Nephron (organoid): Measurements from ENCODE around the gene LMNTD1.

Experiments used
- H3K27ac Mint-ChIP-seq, 3 experiments: 2 replicates each; pipeline ENCODE4 v1.8.0; 2020; ENCODE audit warnings: mixed read lengths in 3 of 3, mild to moderate bottlenecking in 2 of 3, moderate library complexity in 1 of 3
- H3K27me3 Mint-ChIP-seq: 2 replicates; pipeline ENCODE4 v1.8.0; 2021; ENCODE audit warnings: low read depth, mild to moderate bottlenecking, moderate library complexity, mixed read lengths
- H3K36me3 Mint-ChIP-seq: 2 replicates; pipeline ENCODE4 v1.8.0; 2020; ENCODE audit warnings: low read depth, mixed read lengths
- H3K4me1 Mint-ChIP-seq: 2 replicates; pipeline ENCODE4 v1.8.0; 2020; ENCODE audit warnings: mixed read lengths
- H3K4me3 Mint-ChIP-seq, 3 experiments: 2 replicates each; pipeline ENCODE4 v1.8.0; 2020; ENCODE audit warnings: mild to moderate bottlenecking in 3 of 3, mixed read lengths in 3 of 3, moderate library complexity in 2 of 3
- H3K9me3 Mint-ChIP-seq: 2 replicates; pipeline ENCODE4 v1.8.0; 2020; ENCODE audit warnings: mixed read lengths
- TF ChIP-seq, protein P1 (sequence below), 3 experiments: fragments of 200-600 bp; sonication (generic); IDR thresholded peaks; one replicate each; pipeline ENCODE4 v1.5.0; 2021; ENCODE audit warnings: antibody characterized with exemption in 3 of 3; ENCODE audit not compliant: unreplicated experiment in 3 of 3

LMNTD1 gene

DNA sequence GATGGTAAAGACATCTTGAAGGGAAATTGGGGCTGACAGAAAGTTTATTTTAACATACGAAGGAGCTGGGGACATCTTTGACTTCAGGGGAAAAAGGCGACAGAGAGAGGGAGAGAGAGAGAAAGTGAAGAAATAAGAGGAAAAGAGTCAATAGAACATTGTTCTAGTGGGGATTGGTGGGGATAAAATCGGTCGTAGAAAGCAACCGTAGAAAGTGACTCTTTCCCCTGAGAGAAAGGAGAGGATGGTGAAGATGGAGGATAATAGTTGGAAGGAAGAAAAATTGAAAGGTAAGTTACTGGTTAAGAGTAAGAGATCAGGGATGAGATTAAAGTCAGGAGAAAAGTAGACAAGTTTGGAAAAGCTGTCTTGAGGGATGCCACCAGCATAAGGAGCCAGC is 75.9 kb downstream of the LMNTD1 start:
- no peak overlapping the region for H3K4me3 Mint-ChIP-seq
- TF ChIP-seq, protein P1, sequence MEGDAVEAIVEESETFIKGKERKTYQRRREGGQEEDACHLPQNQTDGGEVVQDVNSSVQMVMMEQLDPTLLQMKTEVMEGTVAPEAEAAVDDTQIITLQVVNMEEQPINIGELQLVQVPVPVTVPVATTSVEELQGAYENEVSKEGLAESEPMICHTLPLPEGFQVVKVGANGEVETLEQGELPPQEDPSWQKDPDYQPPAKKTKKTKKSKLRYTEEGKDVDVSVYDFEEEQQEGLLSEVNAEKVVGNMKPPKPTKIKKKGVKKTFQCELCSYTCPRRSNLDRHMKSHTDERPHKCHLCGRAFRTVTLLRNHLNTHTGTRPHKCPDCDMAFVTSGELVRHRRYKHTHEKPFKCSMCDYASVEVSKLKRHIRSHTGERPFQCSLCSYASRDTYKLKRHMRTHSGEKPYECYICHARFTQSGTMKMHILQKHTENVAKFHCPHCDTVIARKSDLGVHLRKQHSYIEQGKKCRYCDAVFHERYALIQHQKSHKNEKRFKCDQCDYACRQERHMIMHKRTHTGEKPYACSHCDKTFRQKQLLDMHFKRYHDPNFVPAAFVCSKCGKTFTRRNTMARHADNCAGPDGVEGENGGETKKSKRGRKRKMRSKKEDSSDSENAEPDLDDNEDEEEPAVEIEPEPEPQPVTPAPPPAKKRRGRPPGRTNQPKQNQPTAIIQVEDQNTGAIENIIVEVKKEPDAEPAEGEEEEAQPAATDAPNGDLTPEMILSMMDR (IDR thresholded peaks at IDR 0.05; ENCODE audit: unreplicated experiment in 3 of 3) = no peak
- H3K4me1 Mint-ChIP-seq = no peaks in the 10 kb centered on the region
- H3K9me3 Mint-ChIP-seq = peaks cover under 1% of the 10 kb centered on the region
- no peaks in the 10 kb centered on the region for H3K36me3 Mint-ChIP-seq
- H3K27me3 Mint-ChIP-seq = no peaks in the 10 kb centered on the region
- H3K27ac Mint-ChIP-seq = no peak overlapping the region

DNA sequence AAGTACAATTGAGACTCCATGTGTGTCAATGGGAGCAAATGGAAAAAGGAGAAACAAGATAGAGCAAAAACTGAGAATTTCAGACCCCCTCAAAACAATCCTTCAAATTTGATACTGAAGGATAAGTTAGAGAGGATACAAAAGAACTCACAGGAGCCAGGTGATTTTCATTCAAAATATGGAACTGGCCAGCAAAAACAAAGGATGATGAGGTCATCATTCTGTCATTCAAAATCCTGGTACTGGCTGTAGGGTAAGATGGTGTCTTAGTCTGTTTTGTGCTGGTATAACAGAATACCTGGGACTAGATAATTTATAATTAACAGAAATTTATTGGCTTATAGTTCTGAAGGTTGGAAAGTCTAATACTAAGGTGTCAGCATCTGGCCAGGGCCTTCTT is 80.6 kb downstream of the LMNTD1 start:
- Mint-ChIP-seq H3K4me3 (no peak overlapping the region), H3K36me3 (no peaks in the 10 kb centered on the region), H3K27me3 (no peaks in the 10 kb centered on the region), H3K4me1 (no peaks in the 10 kb centered on the region), H3K27ac (no peak overlapping the region), H3K9me3 (peaks cover 2% of the 10 kb centered on the region)
- TF ChIP-seq, protein P1 (IDR thresholded peaks at IDR 0.05; ENCODE audit: unreplicated experiment in 3 of 3) = no peak

DNA sequence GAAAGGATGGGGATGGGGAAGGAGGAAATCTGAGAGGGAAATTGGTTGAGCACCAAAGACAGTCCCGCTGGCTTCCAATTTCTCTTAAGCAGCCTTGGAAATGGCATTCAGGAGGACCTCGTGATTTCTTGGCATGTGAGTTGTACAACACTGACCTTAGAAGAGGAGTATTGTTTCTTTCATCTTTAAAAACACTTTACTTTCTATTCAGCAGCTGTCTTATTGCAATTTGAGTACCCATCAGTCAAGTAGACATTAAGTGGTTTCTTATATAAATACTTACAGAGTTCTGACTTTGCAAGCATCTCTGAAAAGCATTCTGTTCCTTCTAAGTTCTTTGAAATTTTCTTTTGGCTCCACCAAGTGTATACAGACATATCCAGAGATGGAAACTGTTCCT is 83.2 kb downstream of the LMNTD1 start:
- H3K36me3 Mint-ChIP-seq = no peaks in the 10 kb centered on the region
- TF ChIP-seq, protein P1 (IDR thresholded peaks at IDR 0.05; ENCODE audit: unreplicated experiment in 3 of 3) = no peak
- H3K27me3 Mint-ChIP-seq = no peaks in the 10 kb centered on the region
- H3K4me1 Mint-ChIP-seq = no peaks in the 10 kb centered on the region
- no peak overlapping the region for H3K4me3 Mint-ChIP-seq
- no peak overlapping the region for H3K27ac Mint-ChIP-seq
- H3K9me3 Mint-ChIP-seq = peaks cover 12% of the 10 kb centered on the region

DNA sequence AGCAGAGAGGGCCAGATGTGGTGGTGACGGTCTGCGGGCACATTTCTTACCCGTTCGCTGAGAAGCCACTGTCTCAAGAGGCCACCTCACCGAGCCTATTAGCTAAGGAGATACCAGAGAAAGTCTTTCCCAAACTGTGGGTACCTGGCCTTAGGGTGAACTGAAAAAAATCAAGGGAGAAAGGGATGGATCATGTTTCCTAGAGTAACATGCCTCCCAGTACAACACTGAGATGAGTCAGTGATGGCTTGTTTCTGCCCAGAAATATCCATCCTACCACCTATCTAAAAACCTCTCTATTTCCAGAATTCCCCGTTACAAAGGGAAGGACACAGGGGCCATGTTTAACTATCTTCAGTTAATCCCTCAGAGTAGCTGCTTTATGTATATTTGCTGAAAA is 83.7 kb downstream of the LMNTD1 start:
- no peak overlapping the region for H3K27ac Mint-ChIP-seq
- H3K4me3 Mint-ChIP-seq = no peak overlapping the region
- H3K9me3 Mint-ChIP-seq = peaks cover 14% of the 10 kb centered on the region
- H3K36me3 Mint-ChIP-seq = no peaks in the 10 kb centered on the region
- TF ChIP-seq, protein P1 (IDR thresholded peaks at IDR 0.05; ENCODE audit: unreplicated experiment in 3 of 3) = no peak
- H3K4me1 Mint-ChIP-seq = no peaks in the 10 kb centered on the region
- no peaks in the 10 kb centered on the region for H3K27me3 Mint-ChIP-seq

DNA sequence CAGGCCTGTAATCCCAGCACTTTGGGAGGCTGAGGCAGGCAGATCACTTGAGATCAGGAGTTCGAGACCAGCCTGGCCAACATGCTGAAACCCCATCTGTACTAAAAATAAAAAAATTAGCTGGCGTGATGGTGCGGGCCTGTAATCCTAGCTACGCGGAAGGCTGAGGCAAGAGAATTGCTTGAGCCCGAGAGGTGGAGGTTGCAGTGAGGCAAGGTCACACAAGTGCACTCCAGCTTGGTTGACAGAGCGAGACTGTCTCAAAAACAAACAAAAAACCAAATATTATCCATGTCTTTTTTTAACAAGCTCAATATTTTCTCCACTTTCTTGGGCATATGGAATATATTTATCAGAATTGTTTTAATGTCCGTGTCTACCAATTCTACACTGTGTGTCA is 89.6 kb downstream of the LMNTD1 start:
- no peaks in the 10 kb centered on the region for H3K36me3 Mint-ChIP-seq
- peaks cover 16% of the 10 kb centered on the region for H3K9me3 Mint-ChIP-seq
- no peak overlapping the region for H3K27ac Mint-ChIP-seq
- no peaks in the 10 kb centered on the region for H3K4me1 Mint-ChIP-seq
- no peak overlapping the region for H3K4me3 Mint-ChIP-seq
- no peaks in the 10 kb centered on the region for H3K27me3 Mint-ChIP-seq
- TF ChIP-seq, protein P1 (IDR thresholded peaks at IDR 0.05; ENCODE audit: unreplicated experiment in 3 of 3) = no peak

DNA sequence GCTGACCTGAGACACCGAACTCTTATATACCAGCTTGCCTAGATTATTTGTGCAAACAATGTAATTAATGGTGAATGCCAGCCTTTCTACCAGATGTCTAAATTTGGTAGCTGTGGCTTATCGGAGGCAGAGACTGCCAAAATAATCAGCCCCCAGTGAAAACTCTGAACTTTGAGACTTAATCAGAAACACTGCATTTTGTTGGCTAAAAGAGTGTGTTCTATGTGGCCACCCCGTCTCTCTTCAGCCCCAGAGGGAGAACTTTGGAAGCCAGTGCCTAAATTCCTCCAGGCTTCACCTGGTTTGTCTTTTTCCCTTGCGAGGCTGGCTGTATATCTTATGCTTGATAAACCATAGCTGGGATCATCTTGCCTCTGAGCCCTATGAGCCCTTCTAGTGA is 90.1 kb downstream of the LMNTD1 start:
- no peak overlapping the region for H3K4me3 Mint-ChIP-seq
- H3K9me3 Mint-ChIP-seq = peaks cover 16% of the 10 kb centered on the region
- H3K27me3 Mint-ChIP-seq = no peaks in the 10 kb centered on the region
- H3K27ac Mint-ChIP-seq = no peak overlapping the region
- no peaks in the 10 kb centered on the region for H3K4me1 Mint-ChIP-seq
- TF ChIP-seq, protein P1 (IDR thresholded peaks at IDR 0.05; ENCODE audit: unreplicated experiment in 3 of 3) = no peak
- H3K36me3 Mint-ChIP-seq = no peaks in the 10 kb centered on the region
